AML-193 (cell line): Measurements from ENCODE around the gene NOPCHAP1.

Source experiments
- DNase-seq, 2 experiments: peaks; one replicate each; lab custom pipeline; 2025; lab: John Stamatoyannopoulos, UW

Gene NOPCHAP1

DNA sequence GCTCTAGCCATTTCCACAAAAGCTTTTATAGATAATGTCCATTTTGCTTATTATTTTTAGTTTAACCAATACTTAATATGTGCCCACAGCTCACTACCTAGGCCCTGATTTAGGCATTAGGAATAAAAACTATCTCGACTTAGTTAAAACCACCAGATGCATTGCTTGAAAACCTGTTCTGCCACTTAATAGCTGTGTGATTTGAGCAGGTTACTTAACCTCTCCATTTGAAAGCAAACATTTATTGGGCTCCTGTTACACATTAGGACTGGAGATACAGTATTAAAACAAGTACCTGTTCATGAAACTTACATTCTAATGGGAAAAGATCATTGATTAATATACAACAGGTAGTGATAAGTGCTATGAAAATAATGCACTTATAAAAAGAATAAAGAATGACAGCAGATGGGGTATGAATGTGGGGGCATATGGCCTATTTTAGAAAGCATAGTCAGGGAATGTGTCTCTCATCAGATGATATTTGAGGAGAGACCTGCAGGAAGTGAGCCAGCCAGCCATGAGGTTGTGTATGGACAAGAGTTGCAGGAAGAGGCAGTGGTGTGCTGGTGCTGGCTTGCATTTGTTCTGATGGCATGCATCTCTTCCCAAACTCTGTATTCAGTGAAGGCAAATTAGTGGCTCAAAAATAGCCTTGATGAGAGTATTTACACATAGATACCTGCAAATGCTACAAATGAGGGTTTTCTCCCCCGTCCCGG lies 34.3 kb downstream of the NOPCHAP1 start:
- DNase-seq, result no peak

DNA sequence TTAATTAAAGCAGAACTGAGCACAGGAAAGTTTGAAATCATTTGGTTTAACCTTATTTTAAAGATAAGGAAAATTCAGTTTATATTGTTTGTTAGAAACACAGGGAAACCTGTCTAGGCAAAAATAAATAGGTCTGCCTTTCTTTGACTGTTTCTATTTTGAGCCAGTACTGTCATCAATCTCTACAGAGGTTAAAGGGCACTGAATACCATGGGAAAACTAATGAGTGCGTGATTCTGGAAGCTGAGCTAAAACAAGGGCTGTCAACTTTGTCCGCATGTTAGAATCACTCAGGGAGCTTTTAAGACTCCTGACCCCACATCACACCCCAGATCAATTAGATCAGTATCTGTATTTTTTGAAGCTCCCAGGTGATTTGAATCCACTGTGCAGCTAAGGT lies 38.8 kb downstream of the NOPCHAP1 start:
- no peak for DNase-seq

DNA sequence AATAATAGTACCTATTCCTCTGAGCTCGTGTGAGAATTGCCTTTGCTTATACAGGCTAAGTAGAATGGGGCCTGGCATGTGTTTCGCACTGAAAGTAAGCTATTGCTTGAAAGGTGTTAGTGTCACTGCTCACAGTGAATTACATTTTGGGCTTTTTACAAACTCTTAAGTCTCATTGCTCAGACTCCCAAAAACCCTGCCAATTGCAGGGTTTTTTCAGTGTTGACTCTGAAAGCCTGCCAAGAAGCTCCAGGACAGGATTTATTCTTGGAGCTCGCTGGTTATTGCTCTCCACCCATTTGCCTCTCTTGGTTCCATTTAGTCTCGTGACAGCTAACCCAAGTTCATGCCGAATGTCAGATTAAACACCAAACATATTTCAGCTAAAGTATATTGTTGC lies 39.8 kb downstream of the NOPCHAP1 start:
- DNase-seq, result no peak

DNA sequence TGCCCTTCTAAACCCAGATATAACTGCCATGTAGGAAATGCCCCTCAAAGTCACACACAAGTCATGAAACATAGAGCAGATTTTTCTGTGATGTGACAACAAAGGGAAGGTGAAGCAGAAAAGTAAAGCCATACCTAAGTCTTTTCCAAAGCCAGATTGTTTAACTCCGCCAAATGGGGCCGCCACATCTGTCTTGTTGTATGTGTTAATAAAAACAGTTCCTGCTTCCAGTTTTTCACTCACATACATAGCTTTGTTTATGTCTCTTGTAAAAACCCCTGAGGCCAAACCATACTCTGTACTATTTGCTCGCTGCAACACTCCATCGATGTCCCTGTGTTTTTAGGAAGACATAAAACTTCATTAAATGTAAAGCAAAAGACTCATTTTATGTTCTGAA lies 40.3 kb downstream of the NOPCHAP1 start:
- no peak for DNase-seq

DNA sequence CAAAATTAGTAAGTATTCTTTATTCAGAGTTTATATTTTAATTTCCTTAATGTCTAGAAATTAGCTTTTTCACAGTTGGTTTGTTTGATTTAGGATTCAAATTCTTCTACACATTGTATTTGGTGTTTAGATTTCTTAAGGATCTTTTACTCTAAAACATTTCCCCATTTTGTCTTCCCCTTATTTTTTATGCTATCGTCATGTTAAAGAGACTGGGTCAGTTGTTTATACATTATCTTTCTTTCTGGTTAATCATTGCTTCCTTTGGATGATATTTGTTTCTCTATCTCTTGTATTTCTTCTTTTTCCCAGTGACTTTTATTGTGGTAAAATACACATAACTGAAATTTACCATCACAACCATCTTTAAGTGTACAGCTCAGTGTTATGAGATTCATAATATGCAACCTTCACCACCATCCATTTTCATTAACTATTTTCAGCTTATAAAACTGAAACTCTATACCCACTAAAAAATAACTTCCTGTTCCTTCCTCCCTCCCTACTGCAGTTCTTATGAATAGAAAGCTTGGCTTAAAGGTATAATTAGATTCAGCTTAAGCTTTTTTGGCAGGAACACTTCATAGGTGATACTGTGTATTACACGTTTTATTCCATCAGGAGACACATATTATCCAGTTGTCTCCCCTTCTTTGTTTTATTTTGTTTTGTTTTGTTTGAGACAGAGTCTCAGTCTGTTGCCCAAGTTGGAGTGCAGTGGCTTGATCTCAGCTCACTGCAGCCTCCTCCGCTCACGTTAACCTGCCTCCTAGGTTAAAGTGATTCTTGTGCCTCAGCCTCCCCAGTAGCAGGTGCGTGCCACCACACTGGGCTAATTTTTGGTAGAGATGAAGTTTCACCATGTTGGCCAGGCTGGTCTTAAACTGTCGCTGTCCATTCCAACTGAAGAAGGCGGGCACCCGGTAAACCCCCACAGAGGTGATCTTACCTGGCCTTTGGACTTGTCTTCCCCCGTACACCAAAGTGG lies 45.0 kb downstream of the NOPCHAP1 start:
- DNase-seq, result no peak

DNA sequence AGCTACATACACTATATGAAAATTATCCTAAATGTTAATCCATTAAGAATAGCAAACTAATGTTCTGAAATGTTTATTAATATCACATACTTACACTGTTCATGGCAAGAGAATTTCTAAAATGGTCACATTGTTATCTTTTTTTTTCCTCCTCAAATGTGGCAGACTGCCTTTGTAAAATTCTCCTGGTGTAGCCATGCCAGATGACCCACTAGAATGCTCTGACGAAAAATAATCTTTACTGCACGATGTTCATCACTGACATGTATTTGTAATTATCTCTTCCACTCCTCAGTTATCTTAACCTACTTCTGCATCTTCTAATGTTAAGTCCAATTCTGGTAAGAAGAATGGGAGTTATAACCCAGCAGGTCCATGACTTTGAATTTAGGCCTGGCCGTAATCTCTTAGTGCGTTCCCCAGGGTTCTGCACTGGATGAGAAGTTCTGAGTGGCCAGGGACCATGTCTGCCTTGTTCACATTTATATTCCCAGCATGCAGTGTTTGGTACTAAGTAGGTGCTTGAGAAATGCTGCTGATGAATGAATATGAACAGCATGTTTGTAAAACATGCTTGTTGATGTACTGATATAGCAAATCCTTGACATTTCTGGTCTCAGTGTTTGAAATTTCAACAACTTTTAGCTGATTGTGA lies 46.7 kb downstream of the NOPCHAP1 start:
- DNase-seq, result no peak

DNA sequence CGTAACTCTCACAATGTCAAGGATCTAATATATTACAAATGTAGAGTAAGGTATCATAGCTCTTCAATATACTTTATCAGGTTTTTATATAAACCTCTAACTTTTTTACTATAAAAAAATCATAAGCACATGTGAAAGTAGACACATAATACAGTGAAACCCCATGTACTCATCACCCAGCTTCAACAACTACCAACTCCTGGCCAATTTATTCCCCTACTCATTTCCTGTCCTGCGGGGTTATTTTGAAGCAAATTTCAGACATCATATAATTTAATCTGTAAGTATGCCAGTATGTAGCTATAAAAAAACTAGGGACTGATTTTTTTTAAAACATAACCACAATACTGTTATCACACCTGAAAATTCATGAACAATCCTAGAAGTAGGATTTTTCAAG lies 47.7 kb downstream of the NOPCHAP1 start:
- DNase-seq, result no peak
